Measurements from ENCODE around the gene LRRN2. TPM values are rescaled to one million over a fixed set of nuclear protein-coding genes. Genes with fewer than 3 reads are reported as not detected.
A peak's percentile ranks its signal among the peaks of the same experiment; 100 is the strongest.

Gene LRRN2
- total and polyA plus RNA-seq, 2 experiments from 2014 or later: 7.0 to 27.9 TPM

DNA sequence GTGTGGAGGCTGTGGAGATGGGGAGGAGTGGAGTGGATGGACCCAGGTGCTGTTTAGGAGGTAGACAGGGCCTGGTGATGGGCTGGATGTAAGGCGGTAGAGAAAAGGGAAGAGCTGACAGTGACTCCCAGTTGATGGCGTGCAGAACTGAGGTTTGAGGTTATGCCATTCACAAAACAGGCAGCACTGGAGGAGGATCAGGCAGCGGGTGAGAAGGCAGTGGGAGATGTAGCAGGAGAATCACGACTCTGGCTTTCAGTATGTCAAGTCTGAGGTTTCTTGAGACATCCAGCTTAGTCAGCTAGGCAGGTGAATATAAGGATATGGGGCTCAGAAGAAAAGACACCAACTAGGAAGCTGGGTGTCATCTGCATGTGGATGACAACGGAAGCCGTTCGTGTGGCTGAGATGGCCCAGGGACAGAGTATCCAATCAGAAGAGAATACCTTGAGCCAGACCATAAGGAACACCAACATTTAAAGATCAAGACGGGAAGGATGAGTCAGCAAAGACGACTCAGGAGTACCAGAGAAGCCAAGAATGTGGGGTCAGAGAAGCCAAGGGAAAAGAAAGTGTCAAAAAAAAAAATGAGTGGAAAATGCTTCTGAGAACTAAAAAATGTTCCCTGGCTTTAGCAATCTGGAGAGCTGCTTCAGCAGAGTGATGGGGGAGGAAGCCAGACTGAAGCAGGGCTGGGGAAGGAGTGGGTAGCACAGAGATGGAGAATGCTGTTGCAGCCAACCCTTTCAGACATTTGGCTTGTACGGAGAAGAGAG, 15.2 kb downstream of the LRRN2 start:
- Histone ChIP-seq H3K4me1 (ENCODE audit: insufficient read depth) (no peaks in the 10 kb centered on the region), H3K27me3 (no peaks in the 10 kb centered on the region), H3K27ac (peak overlapping the region; percentile 46), H3K9me3 (ENCODE audit: low read depth) (no peaks in the 10 kb centered on the region), H2AFZ (no peak overlapping the region), H3K9me2 (replicated peaks; ENCODE audit: insufficient read depth) (no peaks in the 10 kb centered on the region), H3K79me2 (no peaks in the 10 kb centered on the region), H4K20me1 (ENCODE audit: insufficient read depth, poor library complexity, severe bottlenecking) (no peaks in the 10 kb centered on the region), H3K36me3 (replicated peaks; ENCODE audit: insufficient read depth, low read depth) (no peaks in the 10 kb centered on the region), H3K4me3 (no peak overlapping the region), H3K4me2 (no peak overlapping the region)
- WGBS (ENCODE audit: low lambda C conversion rate, missing lambda C conversion rate): 71% methylated on average over 10 of the region's 10 CpGs
- DNase-seq (ENCODE audit: low spot score): peak; percentile 39
- TF ChIP-seq EZH2phosphoT487 (IDR thresholded peaks at IDR 0.05; ENCODE audit: low read depth, severe bottlenecking, unreplicated experiment) (no peak), EZH2 (IDR thresholded peaks at IDR 0.05; ENCODE audit: borderline replicate concordance) (no peak)
- TF ChIP-seq, protein P1, sequence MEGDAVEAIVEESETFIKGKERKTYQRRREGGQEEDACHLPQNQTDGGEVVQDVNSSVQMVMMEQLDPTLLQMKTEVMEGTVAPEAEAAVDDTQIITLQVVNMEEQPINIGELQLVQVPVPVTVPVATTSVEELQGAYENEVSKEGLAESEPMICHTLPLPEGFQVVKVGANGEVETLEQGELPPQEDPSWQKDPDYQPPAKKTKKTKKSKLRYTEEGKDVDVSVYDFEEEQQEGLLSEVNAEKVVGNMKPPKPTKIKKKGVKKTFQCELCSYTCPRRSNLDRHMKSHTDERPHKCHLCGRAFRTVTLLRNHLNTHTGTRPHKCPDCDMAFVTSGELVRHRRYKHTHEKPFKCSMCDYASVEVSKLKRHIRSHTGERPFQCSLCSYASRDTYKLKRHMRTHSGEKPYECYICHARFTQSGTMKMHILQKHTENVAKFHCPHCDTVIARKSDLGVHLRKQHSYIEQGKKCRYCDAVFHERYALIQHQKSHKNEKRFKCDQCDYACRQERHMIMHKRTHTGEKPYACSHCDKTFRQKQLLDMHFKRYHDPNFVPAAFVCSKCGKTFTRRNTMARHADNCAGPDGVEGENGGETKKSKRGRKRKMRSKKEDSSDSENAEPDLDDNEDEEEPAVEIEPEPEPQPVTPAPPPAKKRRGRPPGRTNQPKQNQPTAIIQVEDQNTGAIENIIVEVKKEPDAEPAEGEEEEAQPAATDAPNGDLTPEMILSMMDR (IDR thresholded peaks at IDR 0.05; ENCODE audit: poor library complexity): no peak

DNA sequence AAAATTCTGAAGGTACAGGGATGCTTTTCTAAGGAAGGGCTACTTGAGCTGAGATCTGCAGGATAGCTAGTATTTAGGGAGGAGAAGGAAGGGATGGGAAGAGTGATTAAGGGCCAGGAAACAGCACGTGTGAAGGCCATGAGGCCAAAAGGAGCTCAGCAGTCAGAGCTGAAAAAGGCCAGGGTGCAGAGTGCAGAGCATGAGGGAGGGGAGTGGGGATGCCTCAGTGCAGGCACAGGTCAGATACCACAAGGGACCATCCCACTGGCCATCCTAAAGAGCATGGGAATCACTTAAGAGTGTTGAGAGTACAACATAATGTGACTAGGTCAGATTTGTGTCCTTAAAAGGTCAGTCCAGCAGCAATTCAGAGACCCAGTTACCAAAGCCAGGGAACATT, 16.0 kb downstream of the LRRN2 start:
- DNase-seq (ENCODE audit: low spot score): no peak
- H3K27ac ChIP-seq: no peak overlapping the region
- no peaks in the 10 kb centered on the region for H3K79me2 ChIP-seq
- H3K36me3 ChIP-seq (replicated peaks; ENCODE audit: insufficient read depth, low read depth): no peaks in the 10 kb centered on the region
- H3K9me3 ChIP-seq (ENCODE audit: low read depth): no peaks in the 10 kb centered on the region
- H3K4me3 ChIP-seq: no peak overlapping the region
- H3K4me2 ChIP-seq: no peak overlapping the region
- H3K27me3 ChIP-seq: no peaks in the 10 kb centered on the region
- H4K20me1 ChIP-seq (ENCODE audit: insufficient read depth, poor library complexity, severe bottlenecking): no peaks in the 10 kb centered on the region
- TF ChIP-seq EZH2phosphoT487 (IDR thresholded peaks at IDR 0.05; ENCODE audit: low read depth, severe bottlenecking, unreplicated experiment) (no peak), EZH2 (IDR thresholded peaks at IDR 0.05; ENCODE audit: borderline replicate concordance) (no peak)
- TF ChIP-seq, protein P1 (IDR thresholded peaks at IDR 0.05; ENCODE audit: poor library complexity): no peak
- no peaks in the 10 kb centered on the region for H3K4me1 ChIP-seq (ENCODE audit: insufficient read depth)
- H3K9me2 ChIP-seq (replicated peaks; ENCODE audit: insufficient read depth): no peaks in the 10 kb centered on the region
- H2AFZ ChIP-seq: no peak overlapping the region
- 0% methylated on average over 1 of the region's 1 CpG for WGBS (ENCODE audit: low lambda C conversion rate, missing lambda C conversion rate)

- Histone ChIP-seq H3K27ac (no peak overlapping the region), H4K20me1 (ENCODE audit: insufficient read depth, poor library complexity, severe bottlenecking) (no peaks in the 10 kb centered on the region), H3K36me3 (replicated peaks; ENCODE audit: insufficient read depth, low read depth) (no peaks in the 10 kb centered on the region), H3K9me3 (ENCODE audit: low read depth) (no peaks in the 10 kb centered on the region), H3K4me1 (ENCODE audit: insufficient read depth) (no peaks in the 10 kb centered on the region), H3K9me2 (replicated peaks; ENCODE audit: insufficient read depth) (no peaks in the 10 kb centered on the region), H3K27me3 (no peaks in the 10 kb centered on the region), H3K79me2 (no peaks in the 10 kb centered on the region), H3K4me2 (no peak overlapping the region), H2AFZ (no peak overlapping the region), H3K4me3 (no peak overlapping the region)
- WGBS (ENCODE audit: low lambda C conversion rate, missing lambda C conversion rate): 93% methylated on average over 6 of the region's 6 CpGs
- no peak for DNase-seq (ENCODE audit: low spot score)
- TF ChIP-seq EZH2phosphoT487 (IDR thresholded peaks at IDR 0.05; ENCODE audit: low read depth, severe bottlenecking, unreplicated experiment) (no peak), EZH2 (IDR thresholded peaks at IDR 0.05; ENCODE audit: borderline replicate concordance) (no peak)
- TF ChIP-seq, protein P1 (IDR thresholded peaks at IDR 0.05; ENCODE audit: poor library complexity): no peak
These were observed 21.2 kb downstream of the LRRN2 start for GRCh38 chr1:204664384-204664651.
